Stimulated activated CD4-positive, alpha-beta T cell treated with anti-CD3 and anti-CD28 coated beads, Interleukin-15, amount 100 ng/mL, for 1 hour (primary cell): ENCODE data around the gene SH3BP5.

ENCODE experiments used
- DNase-seq, 2 donors: peaks; one replicate each; pipeline ENCODE4 v3.0.0-alpha.2; 2020; ENCODE audit warnings: low read depth in 1 of 2, low spot score in 1 of 2

SH3BP5 gene

DNA sequence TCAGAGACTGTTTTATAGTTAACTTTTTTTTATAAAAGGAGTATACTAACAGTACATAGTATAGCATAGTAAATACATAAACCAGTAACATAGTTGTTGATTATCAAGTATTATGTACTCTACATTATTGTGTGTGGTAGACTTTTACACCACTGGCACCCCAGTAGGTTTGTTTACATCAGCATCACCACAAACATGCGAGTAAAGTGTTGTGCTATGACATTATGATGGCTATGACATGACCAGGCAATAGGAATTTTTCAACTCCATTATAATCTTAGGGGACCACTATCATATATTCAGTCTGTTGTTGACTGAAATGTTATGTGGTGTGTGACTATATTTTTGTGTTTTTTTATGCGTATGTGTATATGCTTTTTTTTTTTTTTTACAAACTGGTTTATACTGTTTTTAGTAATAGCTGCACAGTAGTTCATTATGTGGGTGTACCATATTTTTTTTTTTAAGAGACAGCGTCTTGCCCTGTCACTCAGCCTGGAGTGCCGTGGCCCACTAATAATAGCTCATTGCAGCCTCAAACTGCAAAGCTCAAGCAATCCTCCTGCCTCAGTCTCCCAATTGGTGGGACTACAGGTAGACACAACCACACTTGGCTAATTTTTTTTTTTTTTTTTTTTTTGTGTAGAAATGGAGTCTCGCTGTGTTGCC, 124.4 kb downstream of the SH3BP5 start:
- DNase-seq: no peak

GRCh38 chr3:15206662-15207576, 125.5 kb downstream of the SH3BP5 start:
- no peak for DNase-seq

- DNase-seq: peak; percentile 88 to 94
These were observed 126.3 kb downstream of the SH3BP5 start, which contains the start of gene CAPN7 for GRCh38 chr3:15205934-15206661. Gene CAPN7, plus strand, starts transcription at chr3:15206246. Its CDS starts 250 bp downstream, at chr3:15206496.

GRCh38 chr3:15205482-15205933, 126.9 kb downstream of the SH3BP5 start:
- DNase-seq: no peak
